GM21367 (cell line): ENCODE data around the gene TMIE.

Source experiments
- ATAC-seq: cut with Tn5 transposase; IDR thresholded peaks from one replicate; pipeline ENCODE4 v1.9.1; 2021; ENCODE audit not compliant: unreplicated experiment

Gene TMIE

GRCh38 chr3:46759239-46760167 is 58.3 kb downstream of the TMIE start:
- ATAC-seq = no peak
